Left renal cortex interstitium (tissue), 4 donors: Measurements from ENCODE around the gene LATS1. TPM values are rescaled to one million over a fixed set of nuclear protein-coding genes. Genes with fewer than 3 reads are reported as not detected.
"Not testable (repeated sequence)": the region's sequence is repeated elsewhere in the genome, so short reads cannot be mapped to it uniquely, and the experiment has no call there.

ENCODE experiments used
- DNase-seq, 4 donors: peaks; one replicate each; pipeline ENCODE4 v3.0.0-alpha.2; 2013; ENCODE audit warnings: low read depth in 4 of 4, low spot score in 2 of 4, missing footprints in 1 of 4
- polyA plus RNA-seq, 4 donors: library from polyadenylated mRNA; unstranded; fragments of 120-200 nt; gene quantifications; one replicate each; pipeline ENCODE4 v1.2.1, GENCODE V29; 2013; ENCODE audit not compliant: insufficient read length in 4 of 4

Gene LATS1
- polyA plus RNA-seq, 4 donors, result 25.9 to 33.8 (median 32.4) TPM

DNA sequence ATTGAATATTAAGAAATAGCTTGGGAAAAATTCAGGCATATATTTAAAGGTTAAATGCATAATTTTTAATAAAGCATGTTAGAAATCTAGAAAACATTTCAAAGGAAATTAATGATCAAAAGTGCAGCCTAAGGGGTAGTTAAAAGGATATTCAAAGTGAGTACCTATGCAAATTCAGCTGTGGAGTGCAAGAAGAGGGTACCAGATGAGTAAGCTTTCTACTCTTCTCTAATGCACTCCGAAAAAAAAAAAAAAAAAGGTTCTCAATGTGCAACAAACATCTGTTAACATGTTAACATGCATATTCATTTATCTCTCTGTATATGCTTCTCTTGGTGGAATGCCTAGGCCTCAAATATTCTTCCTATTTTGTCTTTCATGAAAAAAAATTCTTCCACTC lies 37.4 kb downstream of the LATS1 start:
- DNase-seq, result no peak

DNA sequence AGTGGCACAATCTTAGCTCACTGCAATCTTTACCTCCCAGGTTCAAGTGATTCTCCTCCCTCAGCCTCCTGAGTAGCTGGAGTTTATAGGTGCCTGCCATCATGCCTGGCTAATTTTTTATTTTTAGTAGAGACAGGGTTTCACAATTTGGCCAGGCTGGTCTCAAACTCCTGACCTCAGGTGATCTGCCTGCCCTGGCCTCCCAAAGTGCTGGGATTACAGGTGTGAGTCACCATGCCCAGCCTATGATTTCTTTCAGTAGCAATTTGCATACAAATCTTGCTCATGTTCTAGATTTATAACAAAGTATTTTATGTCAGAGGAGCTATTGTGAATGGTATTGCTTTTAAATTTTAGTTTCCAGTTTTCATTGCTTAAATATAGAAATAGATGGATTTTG lies 45.6 kb downstream of the LATS1 start:
- not testable (repeated sequence) for DNase-seq

DNA sequence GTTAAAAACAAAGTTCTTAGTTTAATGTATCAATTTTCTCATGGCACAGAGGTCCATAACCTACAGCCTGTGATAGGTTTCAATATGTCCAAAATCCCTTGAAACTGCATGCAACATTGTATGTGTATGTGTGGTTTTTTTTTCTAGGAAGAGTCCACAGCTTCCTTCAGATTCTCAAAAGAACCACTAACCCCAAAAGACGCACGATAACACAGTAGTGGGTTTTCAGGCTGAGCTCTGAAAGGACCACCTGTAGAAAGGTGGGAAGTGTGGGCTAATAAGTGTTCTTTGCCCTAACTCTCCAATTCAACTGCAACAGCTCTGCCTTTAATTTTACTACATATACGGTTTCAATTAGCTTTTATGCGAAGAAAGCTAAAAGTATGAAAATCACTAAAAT lies 57.9 kb downstream of the LATS1 start:
- no peak for DNase-seq

GRCh38 chr6:149657441-149657840 lies 60.5 kb downstream of the LATS1 start:
- no peak for DNase-seq

- DNase-seq, result no peak
Measured at GRCh38 chr6:149651056-149651455, 66.8 kb downstream of the LATS1 start.

DNA sequence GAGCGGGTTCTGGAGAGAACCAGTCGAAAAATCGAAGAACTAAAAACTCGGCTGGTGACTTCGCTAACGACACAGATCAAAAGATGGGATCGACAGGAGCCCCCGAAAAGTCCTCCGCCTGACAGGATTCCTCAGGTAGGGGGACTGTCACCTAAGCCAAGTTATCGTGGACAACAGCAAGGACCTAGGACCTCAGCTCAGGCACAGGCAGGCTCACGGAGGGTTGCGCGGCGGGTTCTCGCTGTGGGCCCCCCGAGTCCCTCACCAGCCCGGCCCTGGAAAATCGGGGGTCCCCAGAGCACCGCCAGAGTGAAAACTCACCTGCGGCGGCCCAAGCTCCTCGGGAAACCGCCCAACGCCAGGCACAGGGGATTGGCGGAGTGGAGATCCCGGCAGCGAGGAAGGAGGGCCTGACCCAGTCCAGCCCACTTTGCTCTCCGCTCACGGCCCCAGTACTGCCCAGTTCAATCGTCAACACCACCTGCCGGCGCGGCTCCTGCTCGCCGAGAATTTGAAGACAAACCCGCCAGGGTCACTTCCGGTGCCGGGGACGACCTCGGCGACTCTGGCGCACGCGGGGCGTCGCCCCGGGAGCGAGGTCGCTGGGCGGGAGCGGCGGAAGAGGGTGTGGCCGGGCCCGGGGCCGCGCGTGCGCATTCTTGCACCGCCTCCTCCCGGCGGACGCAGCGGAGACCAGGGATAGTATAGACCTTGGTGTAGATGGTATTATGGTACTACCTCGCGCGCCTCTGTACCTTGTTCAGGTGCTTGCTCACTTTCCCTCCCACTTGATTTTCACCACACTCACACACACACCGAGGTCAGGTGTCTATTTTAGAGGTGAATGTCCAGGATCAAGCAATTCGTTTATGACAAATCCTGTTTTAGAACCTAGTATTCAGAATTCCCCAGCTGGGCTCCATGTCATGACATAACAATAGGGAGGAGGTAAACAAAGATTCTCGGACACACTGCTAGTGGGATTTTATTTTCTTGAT lies 69.5 kb downstream of the LATS1 start, which contains the start of gene KATNA1:
KATNA1 (minus strand) TSS at position 567 of the 998 bp plus-strand sequence. CDS start 10,167 bp downstream, outside the sequence.
- peak; percentile 56 to 74 (median 65) for DNase-seq

DNA sequence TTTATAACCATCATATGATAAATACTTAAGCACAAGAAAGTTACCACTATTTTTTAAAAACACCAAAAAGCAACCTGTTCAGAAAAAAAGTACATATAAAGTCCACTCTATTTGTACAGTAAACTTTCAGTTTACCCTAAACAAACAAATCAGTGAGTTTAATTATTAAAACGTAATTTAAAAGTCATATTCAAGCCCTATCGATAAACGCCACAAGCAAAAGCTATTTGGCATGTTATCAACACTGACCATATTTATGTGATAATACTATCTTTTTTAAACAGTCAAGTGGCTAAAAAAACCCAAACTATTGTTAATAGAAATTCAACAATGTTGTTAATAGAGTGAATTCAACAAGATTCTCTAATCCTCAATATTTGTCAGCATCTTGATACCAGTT lies 71.3 kb downstream of the LATS1 start:
- DNase-seq, result no peak

DNA sequence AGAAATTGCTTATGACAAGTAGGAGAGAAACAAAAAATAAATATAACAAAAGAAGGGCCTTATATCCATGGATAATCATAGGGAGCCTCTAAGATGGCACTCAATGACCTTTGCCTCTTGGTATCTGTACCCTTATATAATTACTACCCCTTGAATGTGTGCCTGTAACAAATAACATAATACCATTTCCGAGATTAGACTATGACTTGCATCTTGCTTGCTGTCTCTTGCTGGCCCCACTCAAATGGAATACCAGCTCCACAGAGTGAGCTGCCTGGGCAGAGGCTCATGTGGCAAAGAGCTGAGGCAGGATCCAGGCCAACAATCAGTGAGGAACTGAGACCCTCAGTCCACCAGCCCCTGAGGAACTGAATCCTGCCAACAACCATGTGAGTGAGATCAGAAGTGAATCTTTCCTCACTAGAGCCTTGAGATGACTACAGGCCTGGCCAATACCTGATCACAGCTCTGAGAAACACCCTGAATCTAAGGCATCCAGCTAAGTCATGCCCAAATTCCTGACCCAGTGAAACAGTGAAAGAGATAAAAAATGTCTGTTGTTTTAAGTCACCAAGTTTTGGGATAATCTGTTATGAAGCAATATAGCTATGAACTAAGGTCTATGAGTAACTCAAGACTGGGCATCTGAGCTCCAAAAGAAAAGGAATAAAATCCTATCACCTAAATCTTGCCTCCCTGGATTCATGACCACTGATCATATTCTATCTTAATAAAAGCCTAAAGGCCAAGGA lies 74.9 kb downstream of the LATS1 start:
- DNase-seq, result no peak

DNA sequence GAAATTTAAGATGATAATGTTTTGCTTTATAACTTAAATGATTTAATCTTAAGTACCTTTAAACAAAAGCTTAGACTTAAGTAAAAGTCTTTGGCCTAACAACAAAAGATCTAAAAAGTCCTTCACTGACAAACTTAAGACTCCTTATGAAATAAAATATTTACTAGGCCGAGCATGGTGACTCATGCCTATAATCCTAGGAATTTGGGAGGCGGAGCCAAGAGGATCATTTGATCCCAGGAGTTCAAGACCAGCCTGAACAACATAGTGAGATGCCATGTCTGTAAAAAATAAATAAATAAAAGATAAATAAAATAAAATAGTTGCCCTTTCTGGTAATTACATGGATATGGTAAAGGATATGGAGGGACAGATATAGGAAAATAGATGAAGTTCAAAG lies 81.8 kb downstream of the LATS1 start:
- no peak for DNase-seq

GRCh38 chr6:149634315-149634714 lies 83.6 kb downstream of the LATS1 start:
- no peak for DNase-seq

DNA sequence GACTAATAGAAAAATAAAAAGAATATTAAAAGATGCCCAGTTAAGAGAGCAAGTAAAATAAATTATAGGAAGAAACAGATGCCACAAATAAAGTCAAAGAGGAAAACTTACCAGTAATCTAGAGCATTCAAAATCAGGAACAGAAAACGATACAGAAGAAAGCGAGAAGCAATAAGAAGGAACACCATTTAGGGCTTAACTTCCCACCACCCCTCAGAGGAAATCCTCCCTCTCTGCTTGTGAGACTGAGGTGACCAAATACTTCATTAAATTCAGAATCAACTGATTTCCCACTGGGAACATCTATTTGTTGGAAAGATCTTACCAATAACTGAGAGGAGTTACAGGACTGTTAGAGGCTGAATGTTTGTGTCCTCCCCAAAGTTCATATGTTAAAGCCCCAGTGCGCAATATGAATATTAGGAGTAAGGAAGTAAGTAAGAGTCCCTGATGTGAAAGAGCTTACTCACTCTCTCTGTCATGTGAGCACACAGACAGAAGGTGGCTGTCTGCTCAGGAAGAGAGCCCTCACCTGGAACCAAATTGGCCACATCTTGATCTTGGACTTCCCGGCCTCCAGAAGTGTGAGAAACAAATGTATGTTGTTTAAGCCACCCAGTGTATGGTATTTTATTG lies 88.9 kb downstream of the LATS1 start:
- no peak for DNase-seq

- no peak for DNase-seq
Measured at GRCh38 chr6:149627672-149628071, 90.2 kb downstream of the LATS1 start.

- no peak for DNase-seq
Measured at GRCh38 chr6:149615805-149616204, 102.1 kb downstream of the LATS1 start.

- no peak for DNase-seq
Measured at GRCh38 chr6:149614337-149614736, 103.6 kb downstream of the LATS1 start.

- DNase-seq, result no peak
Measured at GRCh38 chr6:149608381-149608982, 109.4 kb downstream of the LATS1 start.

Other genes starting within 250 kb of the LATS1 start
- under 1 TPM; 0.14 to 0.96 (median 0.45) TPM for gene ZC3H12D, start 233.1 kb downstream of the LATS1 start, polyA plus RNA-seq
- gene PPIL4, start 172.1 kb downstream of the LATS1 start, polyA plus RNA-seq, result 10 to 100 TPM; 52.1 to 66.2 (median 58.3) TPM
- gene GINM1, start 151.7 kb downstream of the LATS1 start, polyA plus RNA-seq, result 10 to 100 TPM; 80.4 to 99.1 (median 91.6) TPM
- gene KATNA1, start 69.4 kb downstream of the LATS1 start, polyA plus RNA-seq, result 10 to 100 TPM; 26.2 to 30.7 (median 28.7) TPM
- 10 to 100 TPM; 36.0 to 53.4 (median 43.3) TPM for gene NUP43, start 28.4 kb upstream of the LATS1 start, polyA plus RNA-seq
- gene PCMT1, start 31.6 kb upstream of the LATS1 start, polyA plus RNA-seq, result 10 to 100 TPM; 83.3 to 98.4 (median 90.1) TPM
- gene LRP11, start 146.3 kb upstream of the LATS1 start, polyA plus RNA-seq, result 10 to 100 TPM; 33.0 to 36.0 (median 34.0) TPM
- 1 to 10 TPM in 1 of 4 donors, under 1 TPM in 3; 0.29 to 1.1 (median 0.70) TPM for gene RAET1E, start 180.0 kb upstream of the LATS1 start, polyA plus RNA-seq
- gene RAET1G, start 205.0 kb upstream of the LATS1 start, polyA plus RNA-seq, result 1 to 10 TPM in 3 of 4 donors, under 1 TPM in 1; 0.90 to 1.8 (median 1.2) TPM
- gene ULBP2, start 223.9 kb upstream of the LATS1 start, polyA plus RNA-seq, result under 1 TPM; 0.41 to 0.74 (median 0.54) TPM
- 1 to 10 TPM in 3 of 4 donors, under 1 TPM in 1; 0.99 to 1.8 (median 1.6) TPM for gene ULBP1, start 245.8 kb upstream of the LATS1 start, polyA plus RNA-seq